Neural crest cell (in vitro differentiated cells): ENCODE measurements around the gene MRAP. TPM values are rescaled to one million over a fixed set of nuclear protein-coding genes. Genes with fewer than 3 reads are reported as not detected.
A peak's percentile ranks its signal among the peaks of the same experiment; 100 is the strongest.

Experiments used
- DNase-seq: peaks from one replicate; pipeline ENCODE4 v3.0.0; 2021; ENCODE audit warnings: low read depth, mixed read lengths, low spot score
- H3K27ac Mint-ChIP-seq: one replicate; pipeline ENCODE4 v1.8.0; 2021; ENCODE audit warnings: mild to moderate bottlenecking, mixed read lengths; ENCODE audit not compliant: unreplicated experiment
- H3K27me3 Mint-ChIP-seq: 2 replicates; pipeline ENCODE4 v1.8.0; 2021; ENCODE audit warnings: low read depth, mild to moderate bottlenecking, mixed read lengths
- H3K36me3 Mint-ChIP-seq: 2 replicates; pipeline ENCODE4 v1.8.0; 2021; ENCODE audit warnings: low read depth, mild to moderate bottlenecking, mixed read lengths
- H3K4me1 Mint-ChIP-seq: 2 replicates; pipeline ENCODE4 v1.8.0; 2021; ENCODE audit warnings: mixed read lengths
- H3K4me3 Mint-ChIP-seq: one replicate; pipeline ENCODE4 v1.8.0; 2021; ENCODE audit warnings: mild to moderate bottlenecking, mixed read lengths
- H3K9me3 Mint-ChIP-seq: 2 replicates; pipeline ENCODE4 v1.8.0; 2021; ENCODE audit warnings: mixed read lengths
- CTCF ChIP-seq: fragments of 200-600 bp; sonication (generic); conservative IDR thresholded peaks from 2 replicates; pipeline ENCODE4 v1.5.0; 2021; ENCODE audit warnings: antibody characterized with exemption, mild to moderate bottlenecking
- total RNA-seq: library from RNA; stranded (reverse); gene quantifications from 2 replicates; pipeline ENCODE4 v1.2.1, GENCODE V29; 2021

MRAP gene
- total RNA-seq, 1 donor from 2014 or later = not detected

- peaks cover 4% of the 10 kb centered on the region for H3K27me3 Mint-ChIP-seq
Observed at GRCh38 chr21:32335601-32336575, 37.2 kb downstream of the MRAP start.

GRCh38 chr21:32336711-32337110, 38.1 kb downstream of the MRAP start:
- H3K27me3 Mint-ChIP-seq = peaks cover 4% of the 10 kb centered on the region
- peak overlapping the region; percentile 81 for H3K27ac Mint-ChIP-seq
- H3K4me3 Mint-ChIP-seq = peak overlapping the region; percentile 73
- no peak for TF ChIP-seq CTCF
- peaks cover 60% of the 10 kb centered on the region for H3K4me1 Mint-ChIP-seq
- H3K36me3 Mint-ChIP-seq = peaks cover 22% of the 10 kb centered on the region
- peaks cover 4% of the 10 kb centered on the region for H3K9me3 Mint-ChIP-seq
- DNase-seq = no peak

More at GRCh38 chr21:32335601-32336575, 37.2 kb downstream of the MRAP start:
- DNase-seq = peak; percentile 36
- Mint-ChIP-seq H3K27ac (peak overlapping the region; percentile 81), H3K36me3 (peaks cover 22% of the 10 kb centered on the region), H3K4me1 (peaks cover 68% of the 10 kb centered on the region), H3K9me3 (peaks cover 4% of the 10 kb centered on the region), H3K4me3 (peak overlapping the region; percentile 73)
- TF ChIP-seq CTCF = no peak

DNA sequence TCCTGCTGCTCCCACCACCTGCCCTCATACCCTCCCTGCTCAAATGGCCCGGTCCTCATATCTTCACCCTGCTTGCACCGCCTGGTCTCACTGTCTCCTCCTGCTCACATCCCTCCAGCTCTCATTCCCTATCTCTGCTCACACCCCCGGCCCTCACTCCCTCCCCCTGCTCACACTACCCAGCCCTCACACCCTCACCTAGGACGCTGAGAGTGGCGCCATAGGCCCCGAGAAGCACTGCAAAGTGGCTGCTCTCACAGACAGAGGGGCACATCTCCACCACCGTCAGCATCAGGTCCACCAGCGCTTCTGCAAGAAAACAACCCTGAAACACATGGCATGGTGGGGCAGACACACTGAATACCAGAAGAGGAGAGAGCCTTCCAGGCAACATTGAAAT, 38.6 kb downstream of the MRAP start:
- peak overlapping the region; percentile 81 for H3K27ac Mint-ChIP-seq
- peaks cover 55% of the 10 kb centered on the region for H3K4me1 Mint-ChIP-seq
- H3K27me3 Mint-ChIP-seq = peaks cover 4% of the 10 kb centered on the region
- H3K4me3 Mint-ChIP-seq = no peak overlapping the region
- DNase-seq = no peak
- TF ChIP-seq CTCF = no peak
- peaks cover 22% of the 10 kb centered on the region for H3K36me3 Mint-ChIP-seq
- H3K9me3 Mint-ChIP-seq = peaks cover 4% of the 10 kb centered on the region

- Mint-ChIP-seq H3K4me1 (peaks cover 48% of the 10 kb centered on the region), H3K4me3 (no peak overlapping the region), H3K36me3 (peaks cover 22% of the 10 kb centered on the region), H3K27ac (no peak overlapping the region), H3K27me3 (peaks cover 4% of the 10 kb centered on the region), H3K9me3 (peaks cover 2% of the 10 kb centered on the region)
- no peak for DNase-seq
- no peak for TF ChIP-seq CTCF
Observed at GRCh38 chr21:32338209-32338921, 39.7 kb downstream of the MRAP start.

- Mint-ChIP-seq H3K36me3 (peaks cover 42% of the 10 kb centered on the region), H3K27ac (no peak overlapping the region), H3K4me3 (no peak overlapping the region), H3K9me3 (peaks cover 15% of the 10 kb centered on the region), H3K27me3 (no peaks in the 10 kb centered on the region), H3K4me1 (peaks cover 29% of the 10 kb centered on the region)
- TF ChIP-seq CTCF = no peak
- DNase-seq = no peak
Observed at GRCh38 chr21:32340863-32341848, 42.5 kb downstream of the MRAP start.
